ENCODE data around the gene RAPGEF1.

- TF ChIP-seq CTCF (IDR thresholded peaks at IDR 0.05) (no peak), POLR2AphosphoS5 (IDR thresholded peaks at IDR 0.05; ENCODE audit: insufficient read depth in 1 of 2, low read depth in 1 of 2) (no peak), POLR2A (IDR thresholded peaks at IDR 0.05) (no peak)
Measured at GRCh38 chr9:131589993-131590392, 149.9 kb downstream of the RAPGEF1 start.

Measured in vagina (tissue), 2 donors.